ENCODE data around the gene NCOA1.
"Not testable (repeated sequence)": the region's sequence is repeated elsewhere in the genome, so short reads cannot be mapped to it uniquely, and the experiment has no call there.

GRCh38 chr2:24533574-24533973 lies 42.5 kb downstream of the NCOA1 start:
- TF ChIP-seq CTCF (IDR thresholded peaks at IDR 0.05; ENCODE audit: insufficient read depth, low read length); REST (IDR thresholded peaks at IDR 0.05; ENCODE audit: insufficient replicate concordance, low read depth): not testable (repeated sequence)

All from HL-60 (cell line).